ENCODE results near the gene CTSC.
"Not testable (repeated sequence)": the region's sequence is repeated elsewhere in the genome, so short reads cannot be mapped to it uniquely, and the experiment has no call there.

The CTSC gene

DNA sequence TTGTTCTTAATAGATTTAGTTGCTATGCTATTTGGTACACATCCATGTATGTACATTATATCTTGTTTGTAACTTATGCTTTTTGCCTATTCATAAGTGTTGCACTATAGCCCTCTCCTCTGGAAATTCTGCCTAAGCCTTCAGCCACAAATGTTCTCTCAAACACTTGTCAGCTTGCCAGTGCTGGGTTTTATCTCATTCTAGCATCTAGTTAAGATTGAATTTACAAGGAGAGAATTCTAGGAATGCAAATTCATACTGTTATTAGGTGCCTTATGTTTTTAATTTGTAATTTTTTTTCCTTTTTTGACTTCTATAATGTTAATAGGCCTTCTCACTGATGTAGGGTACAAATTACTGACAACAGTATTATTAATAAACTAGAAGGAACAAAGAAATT is 14.6 kb upstream of the CTSC start:
- DNase-seq (ENCODE audit: low read depth, low spot score), result no peak

DNA sequence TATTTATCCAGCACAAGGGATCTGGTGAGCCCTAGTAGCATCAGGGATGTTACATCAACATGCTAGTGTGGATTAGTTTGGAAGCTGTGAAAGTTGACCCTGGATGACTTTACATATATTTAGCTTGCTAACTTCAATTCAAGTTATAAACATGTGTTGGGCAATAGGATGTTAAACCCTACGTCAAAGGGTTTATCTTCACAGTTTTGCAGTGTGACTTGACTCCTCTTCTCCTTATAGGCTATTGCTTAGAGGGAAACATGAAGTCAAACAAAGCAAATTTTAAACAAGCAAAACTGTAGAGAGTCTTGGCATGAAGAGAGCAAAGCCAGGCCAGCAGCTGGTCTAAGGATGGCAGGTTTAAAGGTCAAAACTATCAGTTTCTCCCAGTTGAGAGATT is 11.3 kb upstream of the CTSC start:
- no peak for DNase-seq (ENCODE audit: low read depth, low spot score)

DNA sequence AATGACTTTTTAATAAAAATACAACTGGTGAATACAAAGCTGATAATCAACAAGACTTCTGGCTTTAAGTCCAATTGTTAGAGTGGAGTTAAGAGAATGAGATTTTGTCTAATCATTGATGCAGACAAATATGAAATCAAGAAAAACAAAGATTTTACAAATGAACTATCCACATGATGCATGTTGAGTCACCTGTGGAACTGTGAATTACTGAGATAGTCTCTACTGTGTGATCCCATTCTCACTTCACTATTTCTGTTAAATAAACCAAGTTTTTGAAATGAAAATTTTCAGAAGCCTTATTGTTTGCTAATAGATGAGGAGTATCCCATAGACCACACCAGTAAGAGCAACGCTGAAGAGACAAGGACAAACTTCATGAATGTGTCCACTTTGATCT is 8.4 kb upstream of the CTSC start:
- DNase-seq (ENCODE audit: low read depth, low spot score), result no peak

DNA sequence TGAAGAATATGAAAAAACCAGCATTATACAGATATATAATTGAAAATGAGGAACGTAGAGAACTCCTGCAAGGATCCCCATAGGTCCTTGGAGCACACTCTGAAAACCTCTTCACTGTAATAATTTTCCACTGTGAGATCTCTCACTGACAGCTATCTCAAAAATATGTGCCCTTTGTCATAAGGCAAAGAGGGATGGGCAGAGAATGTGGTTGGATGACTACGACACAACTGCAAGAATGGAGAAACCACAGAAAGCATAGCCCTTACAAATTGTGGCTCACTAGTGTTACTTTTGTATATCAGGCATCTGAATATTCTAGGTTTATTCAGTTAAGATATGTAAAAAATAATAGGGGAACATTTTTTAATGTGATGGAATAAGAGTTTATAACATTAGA is 7.9 kb upstream of the CTSC start:
- no peak for DNase-seq (ENCODE audit: low read depth, low spot score)

DNA sequence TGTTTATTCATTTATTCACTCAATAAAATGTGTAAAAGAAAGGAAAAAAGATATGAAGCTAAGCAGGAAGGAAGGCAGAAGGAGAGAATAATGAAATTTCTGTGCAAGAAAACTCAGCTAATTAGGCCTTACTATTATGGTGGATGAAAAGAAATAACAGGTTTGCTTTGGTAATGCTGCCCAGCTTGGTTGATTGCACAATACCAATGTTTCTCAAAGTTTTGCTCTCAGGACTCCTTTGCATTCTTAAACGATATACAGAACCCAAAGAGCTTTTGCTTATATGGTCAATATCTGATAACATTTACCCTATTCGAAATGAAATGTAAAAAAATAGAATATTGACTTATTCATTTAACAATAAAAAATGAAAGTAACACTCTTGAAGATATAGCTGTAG is 7.3 kb upstream of the CTSC start:
- no peak for DNase-seq (ENCODE audit: low read depth, low spot score)

DNA sequence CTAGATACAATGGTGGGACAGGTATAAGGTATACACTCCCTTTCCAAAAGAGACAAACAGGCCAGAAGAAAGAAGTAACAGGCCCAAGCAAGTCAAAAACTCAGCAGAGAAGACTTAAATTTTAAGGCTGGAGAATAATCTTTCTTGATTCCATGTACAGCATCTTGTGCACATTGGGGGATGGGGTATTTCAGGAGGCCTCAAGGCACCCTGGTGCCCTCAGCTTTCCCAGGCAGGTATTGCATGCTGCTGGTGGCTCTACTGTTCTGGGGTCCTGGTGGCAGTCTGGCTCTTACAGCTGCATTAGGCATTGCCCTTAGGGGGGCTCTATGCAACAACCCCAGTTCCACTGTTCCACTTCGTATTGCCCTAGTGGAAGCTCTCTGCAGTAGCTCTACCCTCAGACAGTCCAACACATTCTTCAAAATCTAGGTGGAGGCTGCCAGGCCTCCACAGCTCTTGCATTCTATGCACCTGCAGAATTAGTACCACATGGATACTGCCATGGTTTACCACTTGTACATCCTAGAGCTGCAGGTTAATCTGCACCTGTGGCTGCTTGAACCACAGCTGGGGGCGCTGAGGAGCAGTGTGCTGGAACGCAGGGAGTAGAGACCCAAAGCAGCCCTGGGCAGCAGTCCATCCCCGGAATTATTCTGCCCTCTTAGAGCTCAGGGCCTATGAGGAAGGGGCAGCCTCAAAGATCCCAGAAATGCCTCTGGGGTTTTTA is 4.2 kb upstream of the CTSC start:
- no peak for DNase-seq (ENCODE audit: low read depth, low spot score)

DNA sequence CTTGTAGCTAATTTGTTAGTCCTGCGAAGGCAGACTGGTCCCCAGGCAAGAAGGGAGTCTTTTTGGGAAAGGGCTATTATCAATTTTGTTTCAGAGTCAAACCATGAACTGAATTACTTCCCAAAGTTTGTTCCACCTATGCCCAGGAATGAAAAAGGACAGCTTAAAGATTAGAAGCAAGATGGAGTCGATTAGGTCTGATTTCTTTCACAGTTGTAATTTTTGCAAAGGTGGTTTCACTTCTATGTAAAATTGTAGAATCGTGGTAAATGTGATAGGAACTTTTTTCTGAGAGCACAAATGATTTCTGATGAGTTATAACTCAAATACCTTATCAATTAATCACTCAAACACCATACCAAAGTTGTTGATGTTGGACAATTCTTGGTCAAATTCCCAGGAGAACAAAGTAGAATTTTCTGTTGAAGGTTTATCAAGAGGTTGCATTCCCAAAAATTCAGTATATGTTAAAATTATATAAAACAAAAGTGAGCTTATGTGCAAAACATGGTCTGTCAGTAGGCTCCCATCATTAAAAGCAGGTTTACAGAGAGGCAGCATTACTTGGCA is 2.9 kb upstream of the CTSC start:
- no peak for DNase-seq (ENCODE audit: low read depth, low spot score)

DNA sequence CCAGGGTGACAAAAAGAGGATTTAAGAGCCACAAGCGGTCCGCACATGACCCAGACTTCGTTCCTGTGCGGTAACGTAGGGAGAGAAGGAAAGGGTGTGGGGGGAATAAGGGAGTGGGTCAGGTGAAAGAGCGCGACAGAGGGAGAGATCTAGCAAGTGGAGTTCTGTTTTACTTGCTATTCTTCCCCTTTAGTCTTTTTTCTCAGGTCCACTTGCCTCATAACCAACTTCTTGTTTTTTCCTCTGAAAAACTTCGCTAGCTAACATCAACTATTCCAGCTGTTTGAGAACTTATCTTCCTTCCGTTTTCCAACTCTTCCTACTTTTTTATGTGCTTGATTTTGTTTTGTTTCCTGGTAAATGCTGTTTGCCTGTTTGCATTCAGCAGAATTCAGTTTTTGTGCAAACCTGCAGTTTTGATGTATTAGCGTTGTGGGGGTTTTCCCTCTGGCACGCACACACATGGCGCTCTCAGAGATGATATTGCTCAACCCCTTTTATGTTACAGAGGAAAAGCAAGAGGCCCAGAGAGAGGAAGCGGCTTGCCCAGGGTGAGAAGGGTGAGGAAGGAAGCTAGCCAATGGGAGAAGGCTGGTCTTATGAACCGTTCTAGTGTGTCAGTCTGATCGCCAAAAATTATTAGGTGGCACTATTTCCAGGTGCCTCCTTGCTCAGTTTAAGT is 592 bp upstream of the CTSC start:
- no peak for DNase-seq (ENCODE audit: low read depth, low spot score)

DNA sequence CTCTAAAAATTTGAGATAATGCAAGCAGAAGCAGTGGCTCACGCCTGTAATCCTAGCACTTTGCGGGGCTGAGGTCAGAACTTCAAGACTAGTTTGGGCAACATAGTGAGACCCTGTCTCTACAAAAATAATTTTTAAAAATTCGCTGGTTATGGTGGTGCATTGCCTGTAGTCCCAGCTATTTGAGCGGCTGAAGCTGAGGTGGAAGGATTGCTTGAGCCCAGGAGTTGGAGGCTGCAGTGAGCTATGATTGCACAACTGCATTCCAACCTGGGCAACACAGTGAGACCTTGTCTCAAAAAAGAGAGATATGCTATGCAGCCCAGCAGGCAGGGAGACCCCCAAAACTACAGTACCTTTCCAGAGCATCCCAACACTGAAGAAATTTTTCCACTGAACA is 2.3 kb downstream of the CTSC start:
- no peak for DNase-seq (ENCODE audit: low read depth, low spot score)

DNA sequence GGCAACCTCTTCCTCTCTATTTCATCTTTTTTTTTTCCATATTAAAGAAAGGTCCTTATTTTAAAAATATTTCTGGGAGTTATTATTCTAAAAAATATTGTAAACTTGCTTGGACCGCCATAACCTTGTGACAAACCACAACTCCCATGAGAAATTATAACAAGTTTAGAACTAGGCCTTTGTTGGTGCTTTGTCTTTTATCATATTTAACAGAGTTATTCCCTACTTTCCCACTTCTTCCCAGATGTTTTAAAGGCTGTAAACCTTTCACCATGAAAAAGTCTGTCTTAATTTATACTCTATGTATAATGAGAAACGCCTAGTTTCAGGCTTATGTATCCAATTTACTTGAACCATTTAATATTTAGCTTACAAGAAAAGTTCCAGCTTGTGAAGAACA is 3.7 kb downstream of the CTSC start:
- no peak for DNase-seq (ENCODE audit: low read depth, low spot score)

DNA sequence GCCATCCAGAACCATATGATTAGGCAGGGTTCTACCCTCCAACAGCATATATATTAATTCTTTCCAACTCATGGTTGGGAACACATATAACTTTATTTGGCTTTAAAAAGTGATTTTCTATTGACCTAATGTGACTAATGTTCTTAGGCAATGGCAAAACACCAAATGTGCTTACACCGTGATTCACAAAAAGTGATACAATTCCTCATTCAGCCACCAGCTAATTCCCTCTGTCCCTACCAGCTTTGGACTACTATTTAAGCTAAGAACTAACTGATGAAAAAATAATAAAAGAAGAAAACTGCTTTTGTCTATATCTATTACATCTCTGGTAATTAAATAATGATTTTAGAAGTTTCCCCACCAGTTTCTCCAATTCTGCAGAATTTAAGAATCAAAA is 4.7 kb downstream of the CTSC start:
- no peak for DNase-seq (ENCODE audit: low read depth, low spot score)

DNA sequence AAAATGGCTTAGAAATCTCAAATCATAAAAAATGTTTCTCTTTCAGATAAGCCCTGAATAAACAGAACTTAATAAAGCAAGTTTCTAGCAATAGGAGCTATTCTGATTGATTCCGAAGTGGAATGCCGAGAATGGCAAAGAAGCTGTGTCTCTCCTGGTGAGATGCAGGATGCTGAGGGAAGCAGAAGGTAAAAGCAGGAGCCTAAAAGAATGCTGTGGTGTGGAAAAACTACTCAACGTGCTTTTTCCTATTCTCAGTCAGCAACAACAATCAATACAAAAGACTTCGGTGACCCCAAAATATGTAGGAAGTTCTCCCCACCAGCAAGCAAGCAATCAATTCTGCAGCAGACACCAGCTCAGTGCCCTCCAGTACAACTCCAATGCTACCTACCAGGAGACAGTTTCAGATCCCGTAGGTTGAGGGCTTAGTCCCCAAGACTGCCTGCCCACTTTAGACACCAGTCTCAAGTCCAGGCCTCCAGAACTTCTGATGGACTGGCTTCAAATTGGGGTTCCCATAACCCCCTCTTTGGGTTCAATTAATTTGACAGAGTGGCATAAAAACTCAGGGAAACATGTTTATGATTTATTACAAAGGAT is 6.6 kb downstream of the CTSC start:
- no peak for DNase-seq (ENCODE audit: low read depth, low spot score)

DNA sequence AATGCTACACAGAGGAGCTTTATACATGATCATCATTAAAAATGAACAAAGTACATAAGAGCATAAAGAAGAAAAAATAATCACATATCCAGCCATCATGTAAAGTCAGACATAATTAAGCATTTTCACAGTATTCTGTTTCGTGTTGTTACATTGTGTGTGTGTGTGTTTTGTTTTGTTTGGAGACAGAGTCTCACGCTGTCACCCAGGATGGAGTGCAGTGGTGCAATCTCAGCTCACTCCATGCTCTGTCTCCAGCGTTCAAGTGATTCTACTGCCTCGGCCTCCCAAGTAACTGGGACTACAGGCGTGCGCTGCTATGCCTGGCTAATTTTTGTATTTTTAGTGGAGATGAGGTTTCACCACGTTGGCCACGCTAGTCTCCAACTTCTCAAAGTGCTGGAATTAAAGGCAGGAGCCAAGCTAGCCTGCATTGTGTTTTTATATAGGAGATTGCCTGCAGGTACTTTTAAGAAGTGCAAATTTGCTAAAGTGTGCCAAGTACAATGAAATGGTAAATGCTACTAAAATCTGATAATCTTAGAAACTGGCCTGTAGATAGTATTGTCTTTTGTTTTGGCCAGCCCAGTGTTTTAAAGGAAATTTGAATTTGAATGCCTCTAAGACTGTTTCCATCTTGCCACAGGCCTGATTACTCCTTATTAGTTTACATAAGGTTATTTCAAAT is 7.8 kb downstream of the CTSC start:
- no peak for DNase-seq (ENCODE audit: low read depth, low spot score)

DNA sequence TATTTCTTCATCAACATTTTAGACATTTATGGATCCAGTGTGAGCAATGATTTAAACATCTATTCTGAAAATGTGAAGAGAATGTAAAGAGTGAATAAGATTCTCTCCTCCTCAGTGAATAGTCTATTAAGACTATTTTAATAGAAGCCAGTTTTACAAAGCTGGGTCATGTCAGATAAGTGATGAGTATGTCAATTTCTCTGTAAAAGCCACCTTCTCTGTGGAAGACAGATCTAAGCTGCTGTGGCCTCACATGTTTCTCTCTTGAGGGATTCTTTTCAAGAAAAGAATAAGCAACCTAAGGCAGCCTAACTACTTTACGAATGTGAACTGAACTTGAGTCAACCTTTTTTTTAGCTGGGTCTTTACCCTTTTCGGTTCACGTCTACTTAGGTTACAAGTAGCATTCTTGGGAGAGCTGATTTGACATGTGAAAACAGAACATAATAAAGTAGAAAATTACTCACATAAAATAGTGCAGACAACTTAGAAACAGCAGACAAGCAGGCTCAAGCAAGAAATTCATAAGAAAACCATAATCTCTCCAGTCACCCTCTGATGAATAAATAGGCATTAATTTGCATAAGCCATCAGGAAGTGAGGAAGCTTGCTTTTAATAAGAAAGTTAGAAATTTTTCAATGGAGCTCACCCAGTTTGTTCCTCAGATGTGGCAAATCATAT is 9.9 kb downstream of the CTSC start:
- DNase-seq (ENCODE audit: low read depth, low spot score), result no peak

DNA sequence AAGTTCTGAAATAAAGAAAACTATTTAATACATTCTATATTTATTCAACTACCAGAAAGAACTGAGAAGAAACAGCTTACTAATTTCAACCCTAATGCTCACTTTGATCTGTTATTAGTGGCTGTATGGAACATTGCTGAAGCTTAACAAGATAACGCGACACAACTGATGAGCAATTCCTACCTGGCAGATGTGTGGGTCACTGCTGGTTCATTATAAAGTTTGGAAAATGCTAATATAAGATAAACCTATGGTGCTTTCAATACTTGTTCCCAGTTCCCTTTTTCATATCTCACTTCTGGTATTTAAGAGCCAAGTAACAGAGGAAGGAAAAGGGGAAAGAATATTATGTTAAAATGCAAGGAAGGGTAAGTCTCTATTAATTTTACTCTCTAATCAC is 10.5 kb downstream of the CTSC start:
- no peak for DNase-seq (ENCODE audit: low read depth, low spot score)

DNA sequence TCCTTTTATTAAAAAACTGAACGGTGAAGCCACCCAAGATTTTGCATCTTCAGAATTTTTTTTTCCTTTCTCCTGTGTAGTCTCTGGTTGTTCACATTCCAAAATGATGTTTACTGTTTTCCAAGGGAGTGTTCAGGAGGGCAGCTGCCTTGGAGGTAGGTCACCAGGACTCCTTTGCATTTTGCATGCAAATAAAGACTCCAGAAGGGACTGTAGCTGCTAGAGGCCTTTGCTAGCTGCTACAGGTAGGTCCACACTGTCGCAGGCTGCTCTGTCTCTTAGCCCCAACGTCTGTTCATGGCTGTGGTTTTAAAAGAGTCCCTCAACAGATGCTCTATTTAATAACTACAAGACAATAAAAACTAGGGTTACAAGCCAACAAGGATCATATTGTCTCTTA is 11.4 kb downstream of the CTSC start:
- DNase-seq (ENCODE audit: low read depth, low spot score), result no peak

DNA sequence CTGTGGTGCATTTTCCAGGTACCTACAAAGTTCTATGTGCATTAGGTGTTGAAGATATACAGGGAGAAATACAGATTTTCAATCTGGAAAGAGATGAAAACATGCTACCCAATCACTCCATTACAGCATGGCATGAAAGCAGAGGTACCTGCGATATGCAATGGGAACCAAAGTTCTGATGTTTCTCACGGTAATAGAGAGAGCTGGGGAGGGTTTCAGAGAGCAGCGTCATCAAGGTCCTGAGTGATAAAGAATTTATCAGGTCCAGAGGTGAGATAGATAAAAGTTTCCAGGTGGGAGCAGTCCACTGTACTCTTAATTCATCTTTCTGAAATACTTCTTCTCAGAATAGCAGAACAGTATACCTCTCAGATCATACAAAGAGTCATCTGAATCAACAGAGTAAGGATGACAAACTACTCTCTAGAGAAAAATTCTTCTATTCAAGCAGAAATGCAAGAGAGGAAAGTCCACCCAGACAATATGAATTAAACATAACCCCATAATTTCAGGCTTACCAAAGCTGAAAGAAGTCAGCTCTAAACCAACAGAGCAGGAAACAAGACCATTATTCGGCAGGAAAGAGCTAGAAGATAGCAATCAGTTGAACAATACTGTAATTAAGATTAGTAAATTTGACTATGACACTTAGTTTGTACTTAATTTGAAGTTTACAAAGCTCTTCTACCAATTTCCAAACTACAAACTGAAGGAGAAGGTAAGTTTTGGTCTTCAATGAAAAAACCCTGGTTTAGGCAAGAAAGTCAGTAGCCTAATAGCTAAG is 12.8 kb downstream of the CTSC start:
- no peak for DNase-seq (ENCODE audit: low read depth, low spot score)

DNA sequence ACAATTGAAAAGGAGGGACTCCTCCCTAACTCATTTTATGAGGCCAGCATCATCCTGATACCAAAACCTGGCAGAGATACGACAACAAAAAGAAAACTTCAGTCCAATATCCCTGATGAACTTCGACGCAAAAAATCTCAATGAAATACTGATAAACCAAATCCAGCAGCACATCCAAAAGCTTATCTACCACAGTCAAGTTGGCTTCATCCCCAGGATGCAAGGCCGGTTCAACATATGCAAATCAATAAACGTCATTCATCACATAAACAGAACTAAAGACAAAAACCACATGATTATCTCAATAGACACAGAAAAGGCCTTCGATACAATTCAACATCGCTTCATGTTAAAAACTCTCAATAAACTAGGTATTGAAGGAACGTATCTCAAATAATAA is 14.7 kb downstream of the CTSC start:
- DNase-seq (ENCODE audit: low read depth, low spot score), result not testable (repeated sequence)

DNA sequence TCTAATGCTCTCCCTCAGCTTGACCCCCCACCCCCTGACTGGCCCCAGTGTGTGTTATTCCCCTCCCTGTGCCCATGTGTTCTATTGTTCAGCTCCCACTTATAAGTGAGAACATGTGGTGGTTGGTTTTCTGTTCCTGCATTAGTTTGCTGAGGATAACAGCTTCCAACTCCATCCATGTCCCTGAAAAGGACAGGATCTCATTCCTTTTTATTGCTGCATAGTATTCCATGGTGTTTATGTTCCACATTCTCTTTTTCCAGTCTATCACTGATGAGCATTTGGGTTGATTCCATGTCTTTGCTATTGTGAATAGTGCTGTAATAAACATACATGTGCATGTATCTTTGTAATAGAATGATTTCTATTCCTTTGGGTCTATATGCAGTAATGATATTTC is 16.1 kb downstream of the CTSC start:
- not testable (repeated sequence) for DNase-seq (ENCODE audit: low read depth, low spot score)

DNA sequence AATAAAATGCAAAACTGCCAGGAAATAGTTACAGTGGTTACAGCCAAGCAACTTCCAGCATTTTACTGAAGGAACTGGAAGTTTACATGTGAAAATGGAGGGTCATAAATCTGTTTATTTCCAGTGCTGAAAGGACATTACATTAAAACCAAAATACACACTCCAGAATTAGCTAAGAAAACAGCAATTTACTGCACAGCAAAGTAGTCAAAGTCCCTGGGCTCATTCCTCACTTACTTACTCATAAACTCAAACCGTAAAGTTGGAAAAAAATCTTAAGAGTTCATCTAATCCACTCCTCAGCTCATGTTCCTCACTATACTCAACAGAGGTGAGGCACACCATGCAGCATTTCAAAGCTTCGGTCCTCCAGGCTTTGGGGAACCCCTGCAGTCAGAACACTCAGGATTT is 17.4 kb downstream of the CTSC start:
- DNase-seq (ENCODE audit: low read depth, low spot score), result no peak

DNA sequence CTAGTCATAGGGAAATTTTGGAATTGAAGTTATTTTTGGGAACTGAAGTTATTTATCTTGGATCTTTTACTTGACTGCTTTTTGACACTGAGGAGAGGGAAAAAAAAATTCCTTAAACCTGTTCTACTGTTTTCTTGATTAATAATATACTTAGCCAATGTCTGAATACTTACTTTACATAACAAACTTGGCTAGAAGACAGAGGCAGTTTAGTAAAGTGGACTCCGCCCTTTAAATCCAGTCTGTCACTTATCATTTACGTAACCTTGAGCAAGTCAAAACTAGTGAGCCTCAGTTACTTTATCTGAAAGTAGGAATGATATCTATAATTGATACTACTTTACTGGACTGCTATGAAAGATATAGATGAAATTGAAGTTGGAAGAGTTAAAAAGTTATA is 19.5 kb downstream of the CTSC start:
- no peak for DNase-seq (ENCODE audit: low read depth, low spot score)

Data from iPS DF 19.7 (cell line).